Cerebellar cortex (tissue), 1 donor: ENCODE data around the gene ZNF397.
"Not testable (repeated sequence)": the region's sequence is repeated elsewhere in the genome, so short reads cannot be mapped to it uniquely, and the experiment has no call there.

ENCODE experiments used
- DNase-seq: peaks from one replicate; pipeline ENCODE4 v3.0.0-alpha.2; 2015; ENCODE audit warnings: low spot score

ZNF397 gene

DNA sequence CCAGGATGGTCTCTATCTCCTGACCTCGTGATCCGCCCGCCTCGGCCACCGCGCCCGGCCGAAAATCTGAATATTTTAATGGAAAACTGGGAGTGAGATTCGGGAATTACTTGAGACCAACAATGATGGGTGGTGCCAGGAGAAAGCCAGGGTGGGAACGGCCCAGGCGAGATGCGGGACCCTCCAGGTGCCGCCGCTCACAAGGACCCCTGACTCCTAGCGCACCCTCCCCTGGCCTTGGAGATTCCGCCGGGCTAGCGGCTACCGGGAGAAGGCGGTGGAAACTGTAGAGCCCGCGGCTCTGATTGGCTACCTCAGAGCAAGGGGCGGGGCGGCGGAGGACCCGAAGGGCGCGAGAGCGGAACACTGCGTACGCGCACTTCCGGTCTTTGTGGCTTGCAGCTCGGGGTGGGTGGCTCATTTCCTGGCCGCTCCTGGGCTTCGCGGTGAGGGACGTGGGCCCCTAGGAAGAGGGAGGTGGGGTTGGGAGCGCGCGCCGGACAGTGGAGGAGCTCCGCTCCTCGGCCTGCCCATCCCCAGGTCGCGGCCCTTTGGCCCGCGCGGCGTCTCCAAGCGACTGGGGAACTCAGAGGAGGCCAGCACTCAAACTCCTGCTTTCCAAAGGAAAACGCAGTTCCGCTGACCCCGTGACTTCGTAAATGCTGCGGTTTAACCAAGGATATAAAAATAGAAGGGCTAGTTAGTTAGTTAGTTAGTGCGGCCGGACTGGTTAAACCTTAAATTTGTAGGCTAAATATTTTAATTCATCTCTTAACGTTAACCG lies at the start of gene ZNF397:
Gene ZNF397, plus strand, starts transcription at position 371 of the 784 bp plus-strand sequence. CDS start 1,437 bp downstream, outside the sequence.
- peak; percentile 97 for DNase-seq

DNA sequence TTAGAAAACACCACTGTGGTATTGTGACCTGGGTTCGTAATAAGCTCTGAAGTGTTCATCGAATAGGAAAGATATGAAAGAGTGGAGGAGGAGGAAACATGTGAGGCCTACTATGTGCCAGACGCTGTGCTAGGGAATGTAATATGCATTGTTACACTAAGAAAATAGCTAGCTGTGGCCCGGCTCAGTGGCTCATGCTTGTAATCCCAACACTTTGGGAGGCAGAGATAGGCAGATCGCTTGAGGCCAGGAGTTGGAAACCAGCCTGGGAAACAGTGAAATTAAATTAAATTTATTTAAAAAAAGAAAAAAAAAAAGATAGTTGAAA lies 49.2 kb upstream of the ZNF397 start:
- DNase-seq = no peak

DNA sequence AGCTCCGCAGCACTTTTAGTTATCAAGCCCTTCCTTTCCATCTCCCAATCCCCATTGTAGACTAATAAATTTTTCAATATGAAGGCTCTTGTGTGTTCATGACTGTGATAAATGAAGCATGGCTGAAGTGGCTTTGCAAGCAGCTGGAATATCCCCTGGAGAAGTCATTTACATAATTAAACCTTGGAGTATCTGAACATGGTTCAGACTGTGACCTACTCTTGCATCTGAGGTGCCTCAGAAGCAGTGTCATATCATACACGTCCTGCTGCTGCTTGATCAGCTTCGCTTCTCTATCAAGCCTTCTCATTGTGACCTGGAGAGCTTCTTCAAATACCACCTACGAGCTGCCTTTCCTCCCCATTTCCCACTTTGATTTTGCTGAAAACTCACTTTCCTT lies 48.4 kb upstream of the ZNF397 start:
- DNase-seq = no peak

DNA sequence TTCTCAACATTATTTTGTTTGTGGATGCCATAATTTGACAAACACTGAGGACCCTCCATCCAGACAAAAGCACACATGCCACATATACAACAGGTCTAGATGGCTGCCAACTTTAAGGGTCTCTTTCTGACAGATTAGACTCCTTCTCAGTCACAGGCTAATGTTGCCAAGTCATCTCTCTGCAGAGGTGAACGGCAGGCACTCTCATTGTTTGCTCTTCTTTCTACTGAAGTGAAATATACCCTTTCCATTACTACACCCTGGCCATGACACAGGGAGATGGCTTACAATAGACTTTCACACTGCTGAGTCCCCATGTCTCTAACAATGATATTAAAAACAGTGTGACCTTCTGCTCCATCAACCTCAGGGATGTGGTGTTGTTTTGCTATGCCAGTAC lies 47.5 kb upstream of the ZNF397 start:
- no peak for DNase-seq

DNA sequence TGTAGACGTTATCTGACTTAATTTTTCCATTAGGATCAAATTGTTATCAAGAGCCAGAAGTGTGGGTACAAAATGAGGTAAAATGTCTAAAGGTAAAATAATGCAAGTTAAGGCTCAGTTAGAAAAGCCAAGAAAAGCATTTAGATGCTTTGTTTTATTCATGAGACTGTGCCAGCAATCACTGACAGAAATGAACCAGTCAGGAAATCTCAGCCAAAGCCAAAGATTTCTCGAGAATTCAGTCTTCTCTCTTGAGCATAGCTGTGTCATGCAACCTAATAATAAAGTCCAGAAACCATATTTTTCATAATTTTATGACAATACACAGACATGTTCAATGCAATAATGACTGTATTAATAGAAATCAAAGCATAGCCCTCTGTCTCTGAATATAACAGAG lies 43.5 kb upstream of the ZNF397 start:
- DNase-seq = no peak

DNA sequence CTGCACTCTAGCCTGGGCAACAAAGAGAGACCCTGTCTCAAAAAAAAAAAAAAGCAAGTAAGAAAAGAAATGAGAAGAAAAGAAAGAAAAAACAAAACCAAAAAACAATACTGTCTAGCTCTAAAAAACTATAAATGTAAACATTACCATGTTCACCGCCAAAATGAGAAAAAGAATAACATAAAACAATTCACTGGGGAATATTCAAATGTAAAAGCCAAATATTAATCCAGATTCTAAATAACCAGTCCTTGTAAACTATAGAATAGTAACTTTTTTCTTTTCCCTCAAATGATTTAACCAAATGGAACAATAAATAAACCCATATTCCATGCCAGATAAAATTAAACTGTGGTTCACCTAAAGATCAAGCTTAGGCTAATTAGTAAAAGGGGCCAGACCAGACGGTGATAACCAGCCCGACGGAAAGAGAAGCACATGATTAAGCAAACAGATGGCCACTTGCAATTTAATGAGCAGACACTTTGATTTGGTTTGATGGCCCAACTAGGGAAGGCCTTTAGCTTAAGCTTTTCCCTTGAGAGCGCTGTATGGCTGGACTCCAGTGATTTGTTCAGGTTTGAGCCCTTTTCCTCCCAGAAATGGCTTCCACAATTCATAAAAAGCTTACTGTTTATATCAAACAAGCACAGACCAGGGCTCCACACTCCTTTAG lies 39.4 kb upstream of the ZNF397 start:
- DNase-seq = no peak

DNA sequence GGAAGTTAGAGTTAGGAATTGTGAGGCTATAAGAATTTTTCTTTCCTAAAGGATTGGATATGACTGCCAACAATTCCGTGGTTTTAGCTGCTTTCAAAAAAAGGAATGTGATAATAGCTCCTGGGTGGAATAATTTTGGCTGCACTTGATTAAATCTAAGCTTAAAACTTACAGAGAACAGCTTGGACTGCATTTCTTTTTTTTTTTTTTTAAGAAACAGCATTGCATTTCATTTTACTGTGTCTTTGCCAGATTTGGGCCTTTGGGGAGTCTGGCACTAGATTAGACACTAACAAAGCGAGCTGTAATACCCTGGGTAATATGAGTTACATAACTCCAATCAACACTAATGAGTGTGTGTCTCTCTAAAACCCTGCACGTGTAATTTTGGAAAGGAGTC lies 37.8 kb upstream of the ZNF397 start:
- DNase-seq = no peak

DNA sequence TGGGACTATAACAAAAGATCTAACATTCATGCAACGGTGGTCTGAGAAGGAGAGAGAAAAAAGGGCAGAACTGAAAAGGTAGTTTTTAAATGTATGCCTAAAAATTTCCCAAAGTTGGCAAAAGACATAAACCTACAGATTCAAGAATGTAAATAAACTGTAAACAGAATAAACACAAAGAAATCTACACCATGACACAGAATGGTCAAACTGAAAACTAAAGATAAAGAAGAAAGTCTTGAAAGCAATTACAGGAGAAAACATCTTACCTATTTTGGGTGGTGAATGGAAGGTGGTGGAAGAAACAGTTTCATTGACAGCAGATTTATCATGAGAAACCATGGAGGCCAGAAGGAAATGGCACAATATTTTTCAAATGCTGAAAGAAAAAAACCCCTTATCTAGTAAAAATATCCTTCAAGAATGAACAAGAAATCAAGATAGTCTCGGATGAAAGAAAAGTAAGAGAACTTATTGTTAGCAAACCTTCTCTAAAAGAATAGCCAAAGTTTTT lies 35.6 kb upstream of the ZNF397 start:
- DNase-seq = no peak

DNA sequence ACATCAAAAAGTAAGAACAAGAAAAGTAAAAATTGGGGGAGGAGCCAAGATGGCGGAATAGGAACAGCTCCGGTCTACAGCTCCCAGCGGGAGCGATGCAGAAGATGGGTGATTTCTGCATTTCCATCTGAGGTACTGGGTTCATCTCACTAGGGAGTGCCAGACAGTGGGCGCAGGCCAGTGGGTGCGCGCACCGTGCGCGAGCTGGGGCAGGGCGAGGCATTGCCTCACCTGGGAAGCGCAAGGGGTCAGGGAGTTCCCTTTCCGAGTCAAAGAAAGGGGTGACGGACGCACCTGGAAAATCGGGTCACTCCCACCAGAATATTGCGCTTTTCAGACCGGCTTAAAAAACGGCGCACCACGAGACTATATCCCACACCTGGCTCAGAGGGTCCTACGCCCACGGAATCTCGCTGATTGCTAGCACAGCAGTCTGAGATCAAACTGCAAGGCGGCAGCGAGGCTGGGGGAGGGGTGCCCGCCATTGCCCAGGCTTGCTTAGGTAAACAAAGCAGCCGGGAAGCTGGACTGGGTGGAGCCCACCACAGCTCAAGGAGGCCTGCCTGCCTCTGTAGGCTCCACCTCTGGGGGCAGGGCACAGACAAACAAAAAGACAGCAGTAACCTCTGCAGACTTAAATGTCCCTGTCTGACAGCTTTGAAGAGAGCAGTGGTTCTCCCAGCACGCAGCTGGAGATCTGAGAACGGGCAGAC lies 34.9 kb upstream of the ZNF397 start:
- DNase-seq = not testable (repeated sequence)

DNA sequence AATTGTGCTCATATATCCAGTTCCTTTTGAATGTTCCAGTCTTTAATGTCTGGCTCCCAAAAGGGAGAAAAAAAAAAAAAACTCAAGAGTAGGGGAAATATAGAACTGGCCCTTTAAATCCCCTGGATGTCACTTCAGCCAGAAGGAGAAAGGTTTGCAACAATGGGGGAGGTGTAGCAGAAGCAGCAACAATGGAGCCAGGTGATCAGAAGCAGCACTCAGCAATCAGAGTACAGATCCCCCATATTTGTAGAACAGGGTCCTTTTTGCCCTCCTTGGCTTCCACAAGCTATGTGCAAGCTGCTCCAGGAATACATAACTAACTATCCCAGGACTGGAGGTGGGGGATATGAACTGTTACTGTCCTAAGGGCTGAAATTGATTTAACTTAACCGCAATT lies 25.8 kb upstream of the ZNF397 start:
- DNase-seq = no peak

DNA sequence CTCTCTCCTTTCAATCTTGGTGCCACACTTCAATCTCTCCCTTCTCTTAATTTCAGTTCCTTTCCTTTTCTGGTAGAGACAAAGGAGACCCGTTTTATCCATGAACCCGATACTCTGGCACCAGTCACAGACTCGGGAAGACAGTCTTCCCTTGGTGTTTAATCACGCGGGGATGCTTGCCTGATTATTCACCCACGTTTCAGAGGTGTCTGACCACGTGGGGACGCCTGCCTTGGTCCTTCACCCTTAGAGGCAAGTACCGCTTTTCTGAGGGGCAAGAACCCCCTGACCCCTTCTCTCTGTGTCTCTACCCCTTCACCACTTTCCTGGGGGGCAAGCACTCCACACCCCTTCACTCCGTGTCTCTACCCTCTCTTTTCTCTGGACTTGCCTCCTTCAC lies 24.2 kb upstream of the ZNF397 start:
- not testable (repeated sequence) for DNase-seq

DNA sequence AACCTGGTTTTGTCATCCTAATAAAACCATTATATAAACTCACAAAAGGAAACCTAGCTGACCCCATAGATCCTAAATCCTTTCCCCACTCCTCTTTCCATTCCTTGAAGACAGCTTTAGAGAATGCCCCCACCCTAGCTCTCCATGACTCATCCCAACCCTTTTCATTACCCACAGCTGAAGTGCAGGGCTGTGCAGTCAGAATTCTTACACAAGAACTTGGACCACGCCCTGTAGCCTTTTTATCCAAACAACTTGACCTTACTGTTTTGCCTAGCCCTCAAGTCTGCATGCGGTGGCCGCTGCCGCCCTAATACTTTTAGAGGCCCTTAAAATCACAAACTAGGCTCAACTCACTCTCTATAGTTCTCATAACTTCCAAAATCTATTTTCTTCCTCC lies 21.5 kb upstream of the ZNF397 start:
- not testable (repeated sequence) for DNase-seq

DNA sequence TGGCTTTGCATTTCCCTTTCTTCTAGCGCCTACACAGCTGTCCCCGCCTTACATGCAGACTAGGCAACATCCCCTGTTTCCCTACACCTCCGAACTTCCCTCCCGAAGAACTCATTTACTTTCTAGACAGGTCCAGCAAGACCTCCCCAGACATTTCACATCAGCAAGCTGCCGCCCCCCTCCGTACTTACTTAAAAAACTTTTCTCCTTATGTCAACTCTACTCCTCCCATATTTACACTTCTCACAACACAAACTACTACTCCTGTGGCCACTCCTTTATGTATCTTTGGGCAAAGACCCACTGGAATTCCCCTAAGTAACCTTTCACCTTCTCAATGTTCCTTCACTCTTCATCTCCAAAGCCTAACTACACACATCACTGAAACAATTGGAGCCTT lies 20.4 kb upstream of the ZNF397 start:
- DNase-seq = no peak

DNA sequence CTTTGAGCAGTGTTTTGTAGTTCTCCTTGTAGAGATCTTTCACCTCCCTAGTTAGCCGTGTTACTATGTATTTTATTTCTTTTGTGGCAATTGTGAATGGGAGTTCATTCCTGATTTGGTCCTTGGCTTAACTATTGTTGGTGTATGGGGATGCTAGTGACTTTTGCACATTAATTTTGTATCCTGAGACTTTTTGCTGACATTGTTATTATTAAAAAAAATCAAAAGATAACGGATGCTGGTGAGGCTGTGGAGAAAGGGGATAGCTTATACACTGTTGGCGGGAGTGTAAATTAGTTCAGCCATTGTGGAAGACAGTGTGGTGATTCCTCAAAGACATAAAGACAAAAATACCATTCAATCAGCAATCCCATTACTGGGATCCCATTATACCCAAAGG lies 17.0 kb upstream of the ZNF397 start:
- no peak for DNase-seq

DNA sequence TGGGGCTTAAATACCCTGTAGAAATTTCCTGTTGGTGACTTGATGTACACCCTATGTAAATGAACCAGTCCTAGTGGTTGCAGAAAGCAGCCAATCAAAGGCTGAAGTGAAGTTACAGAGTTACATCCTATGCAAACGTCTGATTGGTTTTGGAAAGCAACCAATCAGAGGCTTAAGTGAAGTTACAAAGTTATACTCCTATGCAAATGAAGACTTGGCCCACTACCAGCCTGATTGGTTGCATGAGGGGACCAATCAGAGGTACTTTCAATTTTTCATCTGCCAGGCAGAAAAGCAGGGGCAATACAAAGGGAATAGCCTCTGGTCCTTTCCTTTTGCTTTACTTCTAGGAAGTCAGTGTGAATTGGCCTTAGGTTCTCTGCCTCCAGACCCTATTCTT lies 13.6 kb upstream of the ZNF397 start:
- no peak for DNase-seq

DNA sequence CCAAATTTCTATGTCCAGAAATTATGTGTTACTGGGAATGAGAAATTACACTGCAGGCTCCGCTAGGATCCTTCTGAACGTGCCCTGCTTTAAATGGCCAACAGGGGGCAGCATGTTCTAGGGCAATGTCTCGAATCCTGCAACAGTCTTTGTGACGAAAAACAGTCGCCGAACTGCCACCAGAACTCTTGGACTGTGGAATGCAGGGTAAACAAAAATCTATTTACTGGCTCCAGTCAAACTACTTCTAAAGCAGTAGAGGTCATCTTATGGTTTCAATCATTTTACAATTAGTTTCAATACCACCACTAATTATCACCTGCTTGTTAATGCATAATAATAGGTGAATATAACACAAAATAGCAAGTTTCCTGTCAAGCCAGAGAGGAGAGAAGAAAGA lies 9.8 kb upstream of the ZNF397 start:
- peak; percentile 87 for DNase-seq

DNA sequence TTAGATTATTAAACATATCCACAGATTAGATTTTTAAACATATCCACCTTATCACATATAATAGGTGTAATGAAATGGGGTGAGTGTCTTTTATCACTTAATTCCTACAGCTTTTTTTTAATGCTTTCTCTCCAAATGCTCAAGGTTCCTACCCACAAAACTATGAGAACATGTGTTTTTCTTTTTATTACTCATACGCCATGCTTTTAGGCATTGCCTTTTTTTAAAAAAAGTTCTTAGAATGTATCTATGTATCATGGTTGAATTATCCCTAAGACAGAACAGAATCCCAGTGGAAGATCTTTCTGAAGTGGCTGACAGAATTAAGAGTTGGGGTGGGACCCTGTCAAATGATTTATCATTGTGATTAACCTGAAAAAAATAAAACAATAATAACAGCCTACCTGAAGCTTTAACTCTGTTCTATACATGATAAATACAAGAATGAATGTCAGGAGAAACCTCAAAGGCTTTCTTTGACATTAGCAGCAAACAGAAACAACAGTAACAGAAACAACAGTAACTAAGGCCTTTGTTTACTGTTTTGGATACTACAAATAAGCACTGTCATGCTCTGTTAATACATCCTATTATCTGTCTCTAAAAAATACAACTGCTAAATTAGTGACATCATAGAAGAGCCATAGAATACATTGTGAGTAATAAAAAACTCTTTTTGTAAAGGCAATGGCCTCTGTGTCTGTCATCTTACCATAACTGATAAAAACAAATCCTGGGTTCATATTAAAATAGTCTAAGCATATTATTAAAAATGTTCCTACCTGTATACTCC lies 4.1 kb upstream of the ZNF397 start:
- DNase-seq = no peak

DNA sequence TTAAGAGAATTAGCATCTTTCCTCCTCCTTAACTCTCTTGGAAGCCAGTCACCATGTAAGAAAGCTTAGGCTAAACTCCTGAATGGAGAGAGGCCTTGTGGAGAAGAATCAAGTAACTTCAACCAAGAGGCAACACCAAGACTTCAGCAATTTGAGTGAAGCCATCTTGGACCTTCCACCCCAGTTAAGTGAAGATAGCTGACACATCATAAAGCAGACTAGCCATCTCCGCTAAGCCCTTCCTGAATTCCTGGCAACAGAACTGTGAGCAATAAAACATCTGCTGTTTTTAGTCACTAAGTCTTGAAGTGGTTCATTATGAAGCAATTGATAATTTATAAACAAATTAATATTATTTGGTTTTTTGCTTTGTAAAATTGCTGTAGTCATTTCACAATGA lies 1.5 kb upstream of the ZNF397 start:
- DNase-seq = no peak

DNA sequence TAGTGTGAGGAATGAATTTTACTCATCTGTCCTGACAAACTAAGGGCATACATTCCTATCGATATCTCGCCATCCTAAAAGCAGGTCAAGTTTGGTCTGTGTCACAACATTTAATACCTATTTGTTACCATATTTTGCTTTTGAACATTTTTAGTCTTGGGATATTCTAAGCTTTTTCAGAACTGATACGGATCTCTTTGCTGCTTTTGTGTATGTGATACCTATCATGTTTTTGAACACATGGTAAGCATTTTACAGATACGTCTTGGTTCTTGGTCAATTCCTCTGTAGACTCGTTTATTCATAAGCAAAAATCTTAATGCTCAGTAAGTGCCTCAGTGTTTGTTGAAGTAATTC lies 592 bp downstream of the ZNF397 start:
- DNase-seq = no peak

DNA sequence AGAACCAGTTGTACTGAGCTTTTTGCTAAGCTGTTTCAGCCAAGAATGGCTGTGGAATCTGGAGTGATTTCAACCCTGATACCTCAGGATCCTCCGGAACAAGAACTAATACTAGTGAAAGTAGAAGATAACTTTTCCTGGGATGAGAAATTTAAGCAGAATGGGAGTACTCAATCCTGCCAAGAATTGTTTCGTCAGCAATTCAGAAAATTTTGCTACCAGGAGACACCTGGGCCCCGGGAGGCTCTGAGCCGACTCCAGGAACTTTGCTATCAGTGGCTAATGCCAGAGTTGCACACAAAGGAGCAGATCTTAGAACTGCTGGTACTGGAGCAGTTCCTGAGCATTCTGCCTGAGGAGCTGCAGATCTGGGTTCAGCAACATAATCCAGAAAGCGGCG lies 1.6 kb downstream of the ZNF397 start:
- DNase-seq = no peak

DNA sequence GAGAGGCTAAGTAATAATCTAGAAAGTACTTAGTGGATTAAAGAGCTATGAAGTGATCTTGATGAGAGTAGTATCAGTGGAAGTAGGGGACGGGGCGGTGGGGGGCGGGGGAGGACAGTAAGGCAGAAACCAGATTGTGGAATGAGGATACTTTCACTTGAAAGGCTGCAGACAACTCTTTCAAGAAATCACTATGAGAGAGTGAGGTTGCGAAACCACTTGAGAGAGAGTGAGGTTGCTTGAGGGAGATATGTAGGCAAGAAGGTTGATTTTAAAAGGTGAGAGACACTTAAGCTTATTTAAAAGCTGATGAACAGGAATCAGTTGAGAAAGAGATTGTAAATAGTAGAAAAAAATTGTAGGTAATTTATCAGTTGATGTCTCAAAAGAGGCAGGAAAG lies 3.8 kb downstream of the ZNF397 start:
- DNase-seq = no peak

DNA sequence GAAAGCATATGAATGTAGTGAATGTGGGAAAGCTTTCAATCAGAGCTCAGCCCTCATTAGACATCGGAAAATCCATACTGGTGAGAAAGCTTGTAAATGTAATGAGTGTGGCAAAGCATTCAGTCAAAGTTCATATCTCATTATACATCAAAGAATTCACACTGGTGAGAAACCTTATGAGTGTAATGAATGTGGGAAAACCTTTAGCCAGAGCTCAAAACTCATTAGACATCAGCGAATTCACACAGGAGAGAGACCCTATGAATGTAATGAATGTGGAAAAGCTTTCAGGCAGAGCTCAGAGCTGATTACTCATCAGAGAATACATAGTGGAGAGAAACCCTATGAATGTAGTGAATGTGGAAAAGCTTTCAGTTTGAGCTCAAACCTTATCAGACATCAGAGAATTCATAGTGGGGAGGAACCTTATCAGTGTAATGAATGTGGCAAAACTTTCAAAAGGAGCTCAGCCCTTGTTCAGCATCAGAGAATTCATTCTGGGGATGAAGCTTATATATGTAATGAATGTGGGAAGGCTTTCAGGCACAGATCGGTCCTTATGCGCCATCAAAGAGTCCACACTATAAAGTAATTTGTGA lies 5.0 kb downstream of the ZNF397 start:
- DNase-seq = no peak
